Esophagus squamous epithelium (tissue), 5 donors: ENCODE results near the gene HIF1A. TPM values are rescaled to one million over a fixed set of nuclear protein-coding genes. Genes with fewer than 3 reads are reported as not detected.

Experiments
- DNase-seq: peaks from one replicate; lab custom pipeline; 2025; lab: John Stamatoyannopoulos, UW
- H3K27ac ChIP-seq, 4 donors: fragments of 200-600 bp; sonication (generic); one replicate each; pipeline ENCODE4 v1.5.1; 2016 to 2019; ENCODE audit warnings: mild to moderate bottlenecking in 1 of 4
- H3K27me3 ChIP-seq, 4 donors: fragments of 200-600 bp; sonication (generic); 1 replicate in 3 of 4; 2 replicates in 1 of 4; pipeline versions ENCODE4 v1.5.1 to v1.6.0; 2017 to 2021; ENCODE audit warnings: antibody characterized with exemption in 1 of 4
- H3K36me3 ChIP-seq, 3 donors: fragments of 200-600 bp; sonication (generic); one replicate each; pipeline ENCODE4 v1.5.1; 2016 to 2019
- H3K4me1 ChIP-seq, 3 donors: fragments of 200-600 bp; sonication (generic); one replicate each; pipeline ENCODE4 v1.5.1; 2017 to 2019
- H3K4me3 ChIP-seq, 4 donors: fragments of 200-600 bp; sonication (generic); 1 replicate in 3 of 4; 2 replicates in 1 of 4; pipeline ENCODE4 v1.5.1; 2016 to 2019; ENCODE audit warnings: mild to moderate bottlenecking in 2 of 4, moderate library complexity in 1 of 4
- H3K9me3 ChIP-seq, 3 donors: fragments of 200-600 bp; sonication (generic); one replicate each; pipeline ENCODE4 v1.5.1; 2016 to 2019
- CTCF ChIP-seq, 6 experiments: fragments of 450-650 bp in 4 of 6; fragments of 200-600 bp in 2 of 6; sonication (generic) in 2 of 6; IDR thresholded peaks; one replicate each; pipeline ENCODE4 v1.5.1; 2016 to 2019; ENCODE audit warnings: antibody characterized with exemption in 6 of 6, mild to moderate bottlenecking in 4 of 6, moderate library complexity in 4 of 6
- POLR2A ChIP-seq, 4 donors: fragments of 450-650 bp; IDR thresholded peaks; one replicate each; pipeline ENCODE4 v1.6.1; 2017; ENCODE audit warnings: antibody characterized with exemption in 4 of 4, mild to moderate bottlenecking in 4 of 4, moderate library complexity in 3 of 4
- WGBS, 2 donors: methylation state at CpG; one replicate each; pipeline ENCODE4 v1.1.5; 2018; 5-methylcytosine and 5-hydroxymethylcytosine counted together
- intact Hi-C: fragments of 100-400 bp; cut with DNase I; formaldehyde crosslinking; loops from one replicate; pipeline ENCODE4 v1.15.0; 2022
- total RNA-seq, 4 donors: library from RNA; depleted of rRNA; stranded (reverse); fragments of >200 nt; gene quantifications; one replicate each; pipeline ENCODE4 v1.1.0, GENCODE V29; 2016
- donor health status: DM: yes; HTN: yes; CAD: no.

HIF1A gene
- total RNA-seq, 4 donors from 2014 or later, result 108 to 199 (median 127) TPM

GRCh38 chr14:61713724-61714437, 18.6 kb downstream of the HIF1A start:
- Histone ChIP-seq H3K27me3 (no peaks in the 10 kb centered on the region), H3K4me3 (no peak overlapping the region), H3K36me3 (no peaks in the 10 kb centered on the region), H3K27ac (no peak overlapping the region), H3K4me1 (peaks cover 16 to 99% (median 58%) of the 10 kb centered on the region in 3 donors), H3K9me3 (no peaks in the 10 kb centered on the region)
- WGBS, 2 donors, result 44 to 70% methylated on average over 4 of the region's 4 CpGs
- no peak for TF ChIP-seq CTCF (IDR thresholded peaks at IDR 0.05)
- TF ChIP-seq POLR2A (IDR thresholded peaks at IDR 0.05), result no peak
- intact Hi-C loops, result no loop called here
- DNase-seq, result no peak

- intact Hi-C loops, result no loop called here
Observed at GRCh38 chr14:61716956-61717355, 21.6 kb downstream of the HIF1A start.

GRCh38 chr14:61718039-61718438, 22.7 kb downstream of the HIF1A start:
- H3K9me3 ChIP-seq, result no peaks in the 10 kb centered on the region
- H3K36me3 ChIP-seq, result peaks cover 0 to 24% (median 4%) of the 10 kb centered on the region in 3 donors
- DNase-seq, result no peak
- no peak overlapping the region for H3K27ac ChIP-seq
- no peak for TF ChIP-seq CTCF (IDR thresholded peaks at IDR 0.05)
- no peak for TF ChIP-seq POLR2A (IDR thresholded peaks at IDR 0.05)
- WGBS, 2 donors, result 80 to 100% methylated on average over 2 of the region's 2 CpGs
- H3K27me3 ChIP-seq, result no peaks in the 10 kb centered on the region
- H3K4me1 ChIP-seq, result peaks cover 17 to 82% (median 48%) of the 10 kb centered on the region in 3 donors
- intact Hi-C loops, result no loop called here
- no peak overlapping the region for H3K4me3 ChIP-seq

More at GRCh38 chr14:61716956-61717355, 21.6 kb downstream of the HIF1A start:
- no peak overlapping the region for H3K27ac ChIP-seq
- no peaks in the 10 kb centered on the region for H3K9me3 ChIP-seq
- no peaks in the 10 kb centered on the region for H3K27me3 ChIP-seq
- H3K36me3 ChIP-seq, result peaks cover 0 to 13% (median 0%) of the 10 kb centered on the region in 3 donors
- 71 to 76% methylated on average over 1 of the region's 1 CpG for WGBS, 2 donors
- peaks cover 24 to 93% (median 59%) of the 10 kb centered on the region in 3 donors for H3K4me1 ChIP-seq
- H3K4me3 ChIP-seq, result no peak overlapping the region
- DNase-seq, result no peak
- TF ChIP-seq CTCF (IDR thresholded peaks at IDR 0.05), result no peak

GRCh38 chr14:61719344-61720293, 24.3 kb downstream of the HIF1A start:
- Histone ChIP-seq H3K4me3 (no peak overlapping the region), H3K4me1 (peaks cover 17 to 67% (median 40%) of the 10 kb centered on the region in 3 donors), H3K27ac (peak overlapping the region in 3 of 4 donors; percentile 23 to 49 (median 44)), H3K9me3 (no peaks in the 10 kb centered on the region), H3K27me3 (no peaks in the 10 kb centered on the region), H3K36me3 (peaks cover 4 to 40% (median 4%) of the 10 kb centered on the region in 3 donors)
- TF ChIP-seq POLR2A (IDR thresholded peaks at IDR 0.05), result no peak
- no peak for TF ChIP-seq CTCF (IDR thresholded peaks at IDR 0.05)
- intact Hi-C loops, result no loop called here
- WGBS, 2 donors, result 58 to 59% methylated on average over 5 of the region's 5 CpGs
- DNase-seq, result no peak
